Renal cortical epithelial cell (primary cell): ENCODE results near the gene HOMER3. TPM values are rescaled to one million over a fixed set of nuclear protein-coding genes. Genes with fewer than 3 reads are reported as not detected.
"Not testable (repeated sequence)": the region's sequence is repeated elsewhere in the genome, so short reads cannot be mapped to it uniquely, and the experiment has no call there.

Source experiments
- DNase-seq: peaks from one replicate; pipeline ENCODE4 v3.0.0-alpha.2; 2011; ENCODE audit warnings: low read depth
- total RNA-seq: library from RNA; depleted of rRNA; stranded (reverse); fragments of >200 nt; gene quantifications from 2 replicates; pipeline ENCODE4 v1.2.3, GENCODE V29; 2014

The HOMER3 gene
- total RNA-seq, 1 donor from 2014 or later, result 93.7 TPM

DNA sequence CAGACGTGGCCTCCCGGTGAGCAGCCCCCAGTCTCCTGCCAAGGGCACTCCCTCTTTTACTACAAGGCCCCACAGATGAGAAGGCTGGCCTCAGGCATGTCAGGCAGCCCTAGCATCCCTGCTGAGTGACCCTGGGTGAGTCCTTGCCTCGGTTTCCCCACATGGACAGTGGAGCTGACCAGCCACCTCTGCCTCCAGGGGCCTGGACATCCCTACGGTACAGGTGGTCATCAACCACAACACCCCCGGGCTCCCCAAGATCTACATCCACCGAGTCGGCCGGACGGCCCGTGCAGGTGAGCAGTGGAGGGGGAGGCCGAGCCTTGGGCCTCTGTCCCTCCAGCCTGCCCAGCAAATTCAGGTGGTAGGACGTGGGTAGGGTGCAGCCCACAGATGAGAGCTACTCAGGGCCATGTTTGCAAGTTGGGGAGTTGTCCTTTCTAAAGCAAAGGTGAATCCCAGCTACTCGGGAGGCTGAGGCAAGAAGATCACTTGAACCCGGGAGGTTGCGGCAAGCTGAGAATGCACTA lies 16.3 kb downstream of the HOMER3 start:
- DNase-seq, result no peak

DNA sequence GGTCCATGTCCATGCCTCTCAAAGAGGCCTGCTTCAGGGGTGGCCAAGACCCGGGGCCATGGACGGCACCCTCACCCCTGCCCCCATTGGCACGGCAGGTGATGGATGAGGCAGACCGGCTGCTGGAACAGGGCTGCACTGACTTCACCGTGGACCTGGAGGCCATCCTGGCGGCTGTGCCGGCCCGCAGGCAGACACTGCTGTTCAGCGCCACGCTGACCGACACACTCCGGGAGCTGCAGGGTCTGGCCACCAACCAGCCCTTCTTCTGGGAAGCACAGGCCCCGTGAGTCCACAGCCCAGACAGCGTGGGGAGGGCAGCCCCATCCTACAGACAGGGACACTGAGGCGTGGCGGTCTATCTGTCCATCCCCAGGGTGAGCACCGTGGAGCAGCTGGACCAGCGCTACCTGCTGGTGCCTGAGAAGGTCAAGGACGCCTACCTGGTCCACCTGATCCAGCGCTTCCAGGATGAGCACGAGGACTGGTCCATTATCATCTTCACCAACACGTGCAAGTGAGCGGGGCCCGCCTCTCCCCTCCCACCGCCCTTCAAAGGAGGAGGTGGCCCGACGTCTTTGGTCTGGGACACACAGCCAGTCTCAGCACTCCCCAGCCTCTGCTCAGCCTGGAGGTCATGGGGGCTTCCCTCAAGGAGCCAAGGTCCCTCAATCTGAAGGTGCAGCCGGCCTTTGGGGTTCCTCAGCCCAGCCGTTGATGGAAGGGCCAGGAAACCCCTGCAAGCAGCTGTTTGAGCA lies 18.6 kb downstream of the HOMER3 start:
- no peak for DNase-seq

DNA sequence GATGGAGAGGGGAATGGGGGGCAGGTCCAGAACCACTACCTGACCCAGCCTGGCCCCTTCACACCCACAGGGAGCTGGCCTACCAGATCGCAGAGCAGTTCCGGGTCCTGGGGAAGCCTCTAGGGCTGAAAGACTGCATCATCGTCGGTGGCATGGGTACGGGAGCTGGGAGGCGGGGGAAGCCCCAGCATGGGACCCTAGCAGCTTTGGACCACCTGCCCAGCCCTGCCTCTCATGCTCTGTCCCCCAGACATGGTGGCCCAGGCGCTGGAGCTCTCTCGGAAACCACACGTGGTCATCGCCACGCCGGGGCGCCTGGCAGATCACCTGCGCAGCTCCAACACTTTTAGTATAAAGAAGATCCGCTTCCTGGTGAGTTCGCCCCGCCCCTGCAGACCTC lies 19.4 kb downstream of the HOMER3 start:
- DNase-seq, result no peak

DNA sequence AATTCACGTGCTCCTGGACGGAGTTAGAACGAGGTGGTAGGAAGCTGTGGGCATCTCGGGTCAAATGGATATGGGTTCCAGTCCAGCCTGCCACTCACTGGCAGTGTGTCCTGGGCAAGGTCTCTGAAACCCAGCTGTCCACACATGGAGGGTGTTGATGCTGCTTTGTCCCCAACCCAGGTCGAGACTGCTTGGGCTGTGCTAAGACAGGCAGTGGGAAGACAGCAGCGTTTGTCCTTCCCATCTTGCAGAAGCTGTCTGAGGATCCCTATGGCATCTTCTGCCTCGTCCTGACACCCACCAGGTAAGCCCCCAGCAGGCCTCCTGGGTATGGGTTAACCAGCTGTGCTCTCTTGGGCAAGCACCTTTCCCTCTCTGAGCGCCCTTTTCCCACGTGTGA lies 20.6 kb downstream of the HOMER3 start:
- no peak for DNase-seq

DNA sequence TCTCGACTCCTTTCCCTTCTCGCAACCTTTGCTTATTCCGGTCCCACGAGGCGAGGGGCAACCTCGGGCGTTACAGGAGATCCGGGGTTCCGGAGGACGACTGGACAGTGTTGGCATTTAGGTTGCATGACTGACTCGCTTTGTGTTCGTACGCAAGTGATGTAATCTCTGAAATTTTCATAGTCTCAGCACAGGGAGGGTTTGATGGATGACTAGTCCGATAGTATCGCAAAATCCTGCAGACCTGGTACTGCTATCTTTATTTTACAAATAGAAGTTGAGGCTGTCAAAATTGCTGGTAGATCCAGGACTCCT lies 21.2 kb downstream of the HOMER3 start:
- DNase-seq, result no peak

GRCh38 chr19:18919086-18919899 lies 21.7 kb downstream of the HOMER3 start, which contains the start of the genes COPE and DDX49:
Gene COPE, minus strand, starts transcription at chr19:18919387. Its CDS starts 39 bp downstream, at chr19:18919348.
Gene DDX49, plus strand, starts transcription at chr19:18919715. Its CDS starts 27 bp downstream, at chr19:18919742.
- DNase-seq, result peak; percentile 100

DNA sequence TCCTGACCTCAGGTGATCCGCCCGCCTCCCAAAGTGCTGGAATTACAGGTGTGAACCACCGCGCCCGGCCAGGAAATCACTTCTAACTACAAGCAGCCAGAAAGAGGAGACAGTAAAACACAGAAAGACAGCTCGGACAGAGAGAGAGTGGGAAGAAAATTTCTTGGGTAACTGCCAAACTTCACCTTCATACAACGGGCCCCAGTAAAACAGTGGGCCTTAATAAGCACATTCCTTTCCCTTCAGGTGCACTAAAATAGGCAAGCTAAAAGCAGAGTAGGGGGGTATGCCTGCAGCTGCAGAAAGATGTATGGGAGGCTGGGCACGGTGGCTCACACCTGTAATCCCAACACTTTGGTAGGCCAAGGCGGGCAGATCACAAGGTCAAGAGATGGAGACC lies 23.4 kb downstream of the HOMER3 start:
- not testable (repeated sequence) for DNase-seq

DNA sequence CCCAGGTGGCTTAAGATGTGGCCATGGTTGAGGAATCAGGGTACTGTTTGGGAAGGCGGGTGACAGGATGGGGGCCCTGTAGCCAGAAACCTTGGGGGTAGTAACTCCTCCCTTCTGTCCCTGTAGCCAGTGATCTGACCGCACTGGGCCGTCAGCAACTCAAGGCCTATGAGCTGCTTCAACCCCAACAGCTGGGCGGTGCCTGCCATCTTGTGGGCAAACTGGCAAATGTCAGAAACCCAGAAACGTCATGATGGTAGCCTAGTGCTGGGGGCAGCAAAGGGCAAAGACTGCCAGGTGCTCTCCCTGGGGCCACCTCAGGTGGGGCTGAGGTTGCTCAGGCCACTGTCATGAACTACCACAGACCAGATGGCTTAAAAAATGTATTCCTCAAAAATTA lies 25.4 kb downstream of the HOMER3 start:
- DNase-seq, result peak; percentile 25

DNA sequence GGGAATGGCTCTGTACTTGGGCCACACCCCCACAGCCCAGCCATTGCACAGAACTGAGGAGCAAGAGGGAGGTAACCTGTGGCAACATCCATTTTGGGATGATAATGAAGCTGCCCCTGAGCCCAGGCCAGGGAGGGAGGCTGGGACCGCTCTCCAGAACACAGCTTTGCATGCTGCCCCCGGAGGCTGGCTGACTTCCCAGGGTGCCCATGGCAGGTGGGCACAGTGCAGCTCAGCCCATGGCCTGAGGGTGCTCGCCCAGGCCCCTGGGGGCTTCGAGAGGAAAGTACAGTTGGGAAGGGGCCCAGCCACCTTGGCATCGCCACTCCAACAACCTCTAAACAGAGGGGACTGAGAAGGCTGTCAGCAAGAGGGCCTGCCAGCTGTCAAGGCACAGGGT lies 27.6 kb downstream of the HOMER3 start:
- no peak for DNase-seq

GRCh38 chr19:18912933-18913332 lies 28.1 kb downstream of the HOMER3 start:
- DNase-seq, result no peak

GRCh38 chr19:18910801-18911436 lies 30.1 kb downstream of the HOMER3 start:
- no peak for DNase-seq

GRCh38 chr19:18910010-18910409 lies 31.0 kb downstream of the HOMER3 start:
- DNase-seq, result no peak

DNA sequence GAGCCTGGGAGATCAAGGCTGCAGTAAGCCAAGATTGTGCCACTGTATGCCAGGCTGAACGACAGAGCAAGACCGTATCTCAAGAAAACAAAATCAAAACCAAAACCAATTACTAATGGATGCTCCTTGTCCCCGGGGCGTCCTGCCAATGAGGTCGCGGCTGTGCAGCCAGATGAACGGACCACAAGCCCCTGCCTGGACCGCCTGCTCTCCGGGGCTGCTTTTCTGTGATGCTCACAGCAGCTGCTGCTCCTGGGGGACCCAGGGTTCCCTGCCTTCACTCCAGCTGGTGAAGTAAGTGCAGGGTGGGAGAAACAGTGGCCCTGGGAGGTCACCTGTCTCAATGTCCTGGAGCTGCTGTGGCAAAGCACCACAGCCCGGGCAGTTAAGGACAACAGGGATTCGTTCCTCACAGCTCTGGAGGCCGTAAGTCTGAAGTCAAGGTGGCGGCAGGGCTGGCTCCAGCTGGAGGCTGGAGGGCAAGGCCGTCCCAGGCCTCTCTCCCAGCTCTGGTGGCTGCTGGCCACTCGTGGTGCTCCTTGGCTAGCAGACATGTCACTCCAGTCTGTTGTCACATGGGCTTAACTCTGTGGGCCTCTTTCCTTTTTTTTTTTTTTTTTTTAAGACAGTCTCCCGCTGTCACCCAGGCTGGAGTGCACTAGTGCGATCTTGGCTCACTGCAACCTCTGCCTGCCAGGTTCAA lies 31.9 kb downstream of the HOMER3 start:
- DNase-seq, result no peak

DNA sequence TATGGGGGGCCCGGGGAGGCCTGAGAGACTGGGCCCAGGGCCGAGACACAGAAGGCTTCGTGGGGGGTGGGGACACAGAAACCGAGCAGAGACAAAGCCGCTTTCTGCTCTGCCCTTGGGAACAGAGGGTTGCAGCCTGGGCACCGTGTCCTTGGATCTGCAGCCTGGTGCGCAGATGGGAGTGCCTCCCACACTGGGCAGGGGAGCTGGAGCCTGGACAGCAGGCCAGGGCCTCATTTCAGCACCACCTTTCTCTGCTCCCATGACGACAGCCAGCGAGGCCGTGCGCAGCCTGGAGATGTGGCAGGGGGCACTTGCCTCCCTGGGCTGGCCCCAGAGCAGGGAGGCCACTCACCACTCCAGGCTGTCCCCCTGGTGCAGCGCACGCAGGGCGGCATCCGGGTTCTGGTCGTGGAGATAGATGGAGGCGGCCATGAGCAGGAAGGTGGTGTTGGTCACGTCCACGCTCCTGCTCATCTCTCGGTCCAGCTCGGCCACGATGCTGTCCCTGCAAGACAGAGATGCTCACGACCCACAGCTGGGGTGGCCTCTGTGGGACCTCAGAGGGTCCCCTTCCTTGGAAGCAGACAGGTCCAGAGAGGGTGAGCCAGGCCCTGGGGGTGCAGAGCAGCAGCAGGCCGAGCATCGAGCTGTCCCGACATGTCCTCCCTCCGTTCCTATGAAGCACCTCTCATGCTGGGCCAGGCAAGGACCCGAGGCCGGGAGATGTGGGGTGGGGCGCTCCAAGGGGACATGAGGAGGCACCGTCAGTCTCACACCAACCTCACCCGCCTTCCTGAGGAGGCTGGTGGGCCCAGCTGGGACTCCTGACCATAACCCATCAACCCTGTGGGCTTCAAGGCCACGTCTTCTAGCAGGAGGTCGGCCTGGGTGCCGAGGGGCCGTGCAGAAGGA lies 34.2 kb downstream of the HOMER3 start:
- DNase-seq, result no peak

DNA sequence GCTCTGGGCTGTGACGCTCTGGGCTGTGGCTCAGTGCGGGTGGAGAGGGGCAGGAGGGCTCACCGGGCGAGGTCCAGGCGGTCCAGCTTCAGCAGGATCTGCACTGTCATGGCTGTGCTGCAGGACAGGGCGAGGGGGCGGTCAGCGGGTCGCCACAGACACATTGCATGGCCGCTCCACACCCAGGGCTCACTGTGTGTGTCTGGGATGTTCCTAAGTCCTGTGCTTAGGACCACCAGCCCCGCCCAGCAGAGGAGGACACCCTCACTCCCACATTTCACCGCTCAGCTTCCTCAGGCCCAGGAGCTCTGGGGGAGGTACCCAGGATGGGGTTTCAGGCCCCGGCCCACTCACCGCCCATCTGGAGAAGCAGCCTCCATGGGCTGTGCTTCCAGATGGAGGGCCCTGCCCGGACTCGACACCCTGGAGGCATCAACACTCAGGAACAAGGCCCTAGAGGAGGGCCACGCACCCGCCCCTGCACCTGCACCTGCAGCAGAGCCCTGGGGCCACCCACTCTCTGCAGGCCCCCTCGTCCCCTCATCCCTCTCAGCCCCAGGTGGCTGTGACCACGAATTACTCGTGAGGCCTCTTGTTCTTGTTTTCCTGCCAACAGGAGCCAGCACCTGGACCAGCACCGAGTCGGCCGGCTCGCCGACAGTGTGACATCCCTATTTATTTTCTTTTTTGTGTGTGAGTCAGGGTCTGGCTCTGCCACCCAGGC lies 35.3 kb downstream of the HOMER3 start:
- no peak for DNase-seq

DNA sequence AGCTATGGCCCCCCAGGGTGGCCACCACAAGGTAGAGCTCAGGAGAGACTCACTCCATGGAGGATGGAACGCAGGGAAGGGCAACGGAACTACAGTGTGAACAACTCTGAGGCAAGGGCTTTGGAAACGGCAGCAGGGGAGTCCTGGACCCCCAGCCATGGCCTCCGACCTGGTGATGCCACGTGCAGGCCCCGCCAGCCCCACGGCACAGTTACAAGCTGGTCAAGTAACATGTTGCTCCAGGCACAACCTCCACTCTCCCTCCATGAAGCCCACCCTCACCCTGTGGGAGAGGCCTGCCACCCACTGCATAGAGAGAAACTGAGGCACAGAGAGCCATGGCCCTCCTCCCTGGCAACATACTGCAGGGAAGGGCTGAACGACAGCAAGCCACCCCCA lies 36.0 kb downstream of the HOMER3 start:
- no peak for DNase-seq

- no peak for DNase-seq
These were observed 36.5 kb downstream of the HOMER3 start for GRCh38 chr19:18904334-18905057.

DNA sequence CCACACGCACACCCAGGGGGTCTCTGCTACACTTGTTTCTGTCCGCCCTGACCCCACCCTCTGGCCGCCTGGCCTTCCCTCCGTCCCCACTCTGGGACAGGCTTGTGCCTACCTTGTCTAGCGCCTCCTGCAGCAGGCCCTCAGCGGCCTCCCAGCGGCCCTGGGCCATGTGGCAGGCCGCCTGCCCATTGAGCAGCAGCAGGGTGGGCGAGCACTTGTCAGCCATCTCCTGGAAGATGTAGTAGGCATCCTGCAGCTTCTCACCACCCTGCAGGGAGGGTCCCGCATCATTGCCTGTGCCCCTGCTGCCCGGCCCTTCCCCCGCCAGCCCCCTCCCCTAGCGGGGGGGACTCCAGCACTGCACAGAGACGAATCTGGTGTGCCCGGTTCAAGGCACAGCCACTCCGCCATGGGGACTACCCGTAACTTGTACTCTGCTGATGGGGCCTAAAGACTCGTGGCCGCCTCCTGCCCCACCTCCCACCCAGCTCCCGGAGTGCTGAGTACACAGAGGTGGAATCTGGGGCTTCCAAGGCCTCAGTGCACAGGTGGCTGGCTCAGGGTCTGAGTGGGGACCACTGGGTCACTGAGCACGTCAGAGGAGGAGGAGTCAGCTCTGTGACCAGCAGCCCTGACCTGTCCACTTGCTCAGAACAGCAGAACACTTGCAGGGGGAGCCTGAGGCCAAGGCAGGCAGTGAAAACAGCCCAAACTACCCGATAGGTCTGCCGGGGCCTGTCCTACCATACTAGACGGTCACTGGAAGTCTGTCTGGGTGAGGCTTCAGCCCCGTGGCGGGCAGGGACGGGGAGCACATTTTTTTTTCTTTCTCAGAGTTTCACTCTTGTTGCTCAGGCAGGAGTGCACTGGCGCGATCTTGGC lies 37.6 kb downstream of the HOMER3 start:
- DNase-seq, result no peak
